CMK (cell line): ENCODE measurements around the gene PNLIPRP3.

Source experiments
- DNase-seq: peaks from one replicate; pipeline ENCODE4 v3.0.0-alpha.2; 2010; ENCODE audit warnings: low read depth

Gene PNLIPRP3

DNA sequence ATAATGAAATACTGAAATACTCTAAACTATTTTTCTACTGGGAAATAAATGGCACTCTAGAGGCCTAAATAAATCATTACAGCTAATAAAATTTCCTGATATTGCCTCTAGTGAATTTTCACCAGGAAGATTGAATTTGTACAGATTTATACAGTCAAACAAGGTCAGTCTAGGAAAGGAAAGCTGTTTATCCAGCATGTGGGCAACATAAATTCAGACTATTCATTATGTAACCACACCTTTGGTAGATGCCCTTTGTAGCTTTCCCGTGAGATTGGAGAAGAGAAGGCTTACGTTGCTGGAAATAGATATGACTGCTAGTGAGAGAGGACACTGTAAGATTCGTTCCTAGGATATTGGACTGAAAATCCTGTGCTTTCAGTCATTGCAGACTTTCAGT lies 82.9 kb downstream of the PNLIPRP3 start:
- DNase-seq, result no peak

DNA sequence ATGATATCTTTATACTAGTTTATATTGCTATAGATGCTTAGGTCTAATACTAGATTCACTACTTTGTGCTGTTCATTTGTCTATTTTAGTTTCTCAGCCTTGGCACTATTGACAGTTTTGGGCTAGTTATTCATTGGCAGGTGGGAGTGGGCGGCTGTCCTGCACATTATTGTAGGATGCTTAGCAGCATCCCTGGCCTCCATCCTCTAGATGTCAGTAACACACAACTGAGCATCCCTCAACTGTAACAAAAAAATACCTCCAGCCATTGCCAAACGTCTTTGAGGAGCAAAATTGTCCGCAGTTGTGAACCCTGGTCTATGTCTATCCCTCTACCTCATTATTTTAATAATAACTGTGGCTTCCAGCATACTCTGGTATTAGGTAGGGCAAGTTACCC lies 83.7 kb downstream of the PNLIPRP3 start:
- DNase-seq, result no peak

DNA sequence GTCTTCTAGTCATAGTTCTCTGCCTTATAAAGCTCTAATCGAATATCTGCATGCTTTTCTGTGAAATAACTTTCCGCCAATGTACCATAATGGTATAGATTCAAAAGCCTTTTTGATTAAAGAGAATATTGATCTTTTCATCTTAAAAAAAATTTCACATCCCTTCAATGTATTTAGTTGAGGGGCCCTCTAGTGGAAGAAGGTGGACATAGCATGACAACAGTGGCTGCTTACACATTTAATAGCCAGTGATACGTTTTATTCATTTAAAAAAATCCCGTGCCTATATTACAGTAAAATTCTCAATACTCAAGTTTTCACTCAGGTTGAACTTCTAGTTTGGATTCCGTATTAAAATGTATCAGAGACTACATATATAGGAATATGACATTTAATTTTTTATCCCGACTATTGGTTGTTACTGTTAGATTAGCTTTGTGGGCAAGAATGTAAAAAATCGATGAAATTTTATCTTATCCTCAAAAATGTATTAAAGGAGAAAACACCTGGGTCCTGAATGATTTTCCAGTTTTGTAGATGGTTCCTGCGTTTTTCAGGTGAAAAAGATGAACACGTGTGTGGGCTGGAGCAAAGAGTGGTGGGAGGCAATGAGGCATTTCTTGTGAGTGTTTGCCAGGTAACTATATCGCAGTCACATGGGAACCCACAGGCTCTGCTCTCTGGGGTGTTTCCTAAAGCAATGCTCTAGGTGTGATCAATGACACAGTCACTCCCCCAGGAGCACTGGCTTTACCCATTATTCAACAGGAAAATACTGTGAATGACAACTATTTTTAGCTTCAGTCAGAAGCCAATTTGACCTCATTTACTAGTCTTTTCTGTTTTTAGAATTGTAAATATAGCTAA lies 94.0 kb downstream of the PNLIPRP3 start:
- DNase-seq, result no peak

DNA sequence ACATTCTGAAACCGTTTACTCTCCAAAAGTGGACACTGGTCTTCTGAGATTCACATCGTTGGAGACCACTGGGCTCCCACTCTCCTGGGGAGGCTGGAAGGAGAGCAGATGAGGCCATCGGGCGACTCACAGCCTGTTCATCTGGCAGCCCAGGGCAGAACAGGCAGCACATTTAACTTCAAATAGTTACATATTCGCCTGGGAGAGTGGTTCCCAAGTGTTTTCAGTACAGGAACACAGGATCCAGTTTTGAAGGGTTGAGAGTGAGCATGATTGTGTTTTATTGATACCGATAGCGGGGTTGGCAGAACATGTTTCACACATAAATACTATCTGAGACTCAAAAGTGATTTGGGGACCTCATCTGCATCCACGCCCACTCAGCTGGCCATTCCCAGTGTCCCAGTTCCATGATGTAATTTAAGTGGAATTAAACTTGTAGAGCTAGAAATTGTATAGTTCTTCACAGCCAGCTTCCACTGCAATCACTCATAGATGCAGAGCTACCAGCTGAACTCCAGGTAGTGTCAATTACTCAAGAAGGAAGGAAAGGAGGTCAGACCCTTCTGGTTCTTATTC lies 95.2 kb downstream of the PNLIPRP3 start:
- no peak for DNase-seq

DNA sequence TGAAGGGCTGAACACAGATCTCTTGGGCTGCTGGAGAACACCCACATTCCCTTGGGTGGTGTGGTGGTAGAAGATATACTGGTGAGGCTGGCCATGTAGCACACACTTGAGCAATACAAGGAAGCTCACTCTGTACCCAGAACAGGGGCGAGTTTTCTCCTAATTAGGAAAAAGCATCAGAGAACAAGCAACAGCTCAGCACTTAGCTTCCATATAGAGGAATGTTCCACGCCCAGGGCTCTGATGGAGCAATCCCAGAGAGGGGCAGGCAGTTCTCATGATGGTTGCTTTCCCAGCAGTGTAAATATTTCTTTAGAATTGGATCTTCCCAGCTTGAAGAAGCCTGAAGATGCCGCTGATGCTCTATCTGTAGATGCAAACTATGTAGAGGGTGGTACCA lies 97.1 kb downstream of the PNLIPRP3 start:
- no peak for DNase-seq

DNA sequence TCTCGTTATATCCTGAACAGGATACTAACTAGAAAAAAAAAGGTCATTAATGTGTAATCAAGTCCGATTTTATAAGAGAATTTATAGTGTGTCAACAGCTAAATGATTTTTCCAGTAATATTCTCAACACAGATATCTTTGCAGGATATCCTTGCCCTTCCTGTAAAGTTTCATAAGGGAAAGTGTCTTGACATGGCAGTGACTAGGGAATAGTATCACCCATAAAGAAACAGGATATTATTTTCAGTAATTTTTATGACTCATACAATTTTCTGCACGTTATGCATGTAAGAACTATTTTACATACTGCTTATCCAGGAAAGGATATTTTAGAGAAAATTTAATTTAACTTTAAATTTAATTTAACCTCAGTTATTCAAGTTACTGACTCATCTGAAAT lies 98.6 kb downstream of the PNLIPRP3 start:
- DNase-seq, result no peak
